Erythroblast (primary cell): ENCODE measurements around the gene FMN2.

Experiments used
- GATA1 ChIP-seq: IDR thresholded peaks from 2 replicates; pipeline ENCODE4 v1.6.1; 2011; ENCODE audit warnings: low read depth, mild to moderate bottlenecking, control low read depth, low read length, moderate library complexity
- POLR2A ChIP-seq: IDR thresholded peaks from 2 replicates; pipeline ENCODE4 v1.6.1; 2011; ENCODE audit warnings: mild to moderate bottlenecking, low read length

- TF ChIP-seq POLR2A = no peak
- TF ChIP-seq GATA1 = no peak
These were observed 259.2 kb downstream of the FMN2 start for GRCh38 chr1:240350910-240351331.
